ENCODE results near the gene POC1A. TPM values are rescaled to one million over a fixed set of nuclear protein-coding genes. Genes with fewer than 3 reads are reported as not detected.

The POC1A gene
- total and polyA plus RNA-seq, 2 donors (not counting 1 experiment from before 2014, with no cell fraction given): 3.8 to 17.7 TPM

- no peak for TF ChIP-seq CTCF (conservative IDR thresholded peaks at IDR 0.05 in 1 of 2, IDR thresholded peaks at IDR 0.05 in 1 of 2; ENCODE audit: low read depth in 1 of 2, low read length in 2 of 2)
- no peak for TF ChIP-seq EZH2 (IDR thresholded peaks at IDR 0.05; ENCODE audit: low read length, missing control alignments)
- H3K4me2 ChIP-seq (ENCODE audit: extremely low read depth, insufficient read depth, low read length): no peak overlapping the region
- DNase-seq (ENCODE audit: low read depth in 2 of 2): peak in 1 of 2 donors; percentile 59
Measured at GRCh38 chr3:52099001-52099401, 55.2 kb downstream of the POC1A start.

GRCh38 chr3:52097851-52098507 is 56.2 kb downstream of the POC1A start:
- peaks cover 1% of the 10 kb centered on the region for H3K36me3 ChIP-seq (ENCODE audit: control insufficient read depth, insufficient read depth, low read length)
- H2AFZ ChIP-seq (ENCODE audit: low read length): no peak overlapping the region
- TF ChIP-seq EZH2 (IDR thresholded peaks at IDR 0.05; ENCODE audit: low read length, missing control alignments): no peak
- TF ChIP-seq CTCF (conservative IDR thresholded peaks at IDR 0.05 in 1 of 2, IDR thresholded peaks at IDR 0.05 in 1 of 2; ENCODE audit: low read depth in 1 of 2, low read length in 2 of 2): no peak
- no peak overlapping the region for H3K27ac ChIP-seq (ENCODE audit: insufficient read depth, low read length)
- H3K4me2 ChIP-seq (ENCODE audit: extremely low read depth, insufficient read depth, low read length): no peak overlapping the region
- DNase-seq (ENCODE audit: low read depth in 2 of 2): no peak
- no peaks in the 10 kb centered on the region for H4K20me1 ChIP-seq (ENCODE audit: control insufficient read depth, extremely low read depth, insufficient read depth, low read length)
- no peaks in the 10 kb centered on the region for H3K9me3 ChIP-seq (ENCODE audit: control insufficient read depth, insufficient read depth, low read depth, low read length)
- H3K4me1 ChIP-seq (ENCODE audit: control insufficient read depth, extremely low read depth, insufficient read depth, low read length): peaks cover 7% of the 10 kb centered on the region
- H3K79me2 ChIP-seq (ENCODE audit: control insufficient read depth, insufficient read depth, low read length): no peaks in the 10 kb centered on the region
- no peaks in the 10 kb centered on the region for H3K27me3 ChIP-seq (ENCODE audit: control insufficient read depth, insufficient read depth, low read length)
- H3K9ac ChIP-seq (ENCODE audit: insufficient read depth, low read length): no peak overlapping the region
- H3K4me3 ChIP-seq (replicated peaks in 1 of 4; ENCODE audit: control extremely low read depth in 1 of 4, insufficient read depth in 1 of 4, low read depth in 3 of 4, low read length in 4 of 4): no peak overlapping the region

More at GRCh38 chr3:52099001-52099401, 55.2 kb downstream of the POC1A start:
- H3K9me3 ChIP-seq (ENCODE audit: control insufficient read depth, insufficient read depth, low read depth, low read length): no peaks in the 10 kb centered on the region
- H2AFZ ChIP-seq (ENCODE audit: low read length): no peak overlapping the region
- peaks cover 1% of the 10 kb centered on the region for H3K36me3 ChIP-seq (ENCODE audit: control insufficient read depth, insufficient read depth, low read length)
- no peaks in the 10 kb centered on the region for H3K79me2 ChIP-seq (ENCODE audit: control insufficient read depth, insufficient read depth, low read length)
- H3K9ac ChIP-seq (ENCODE audit: insufficient read depth, low read length): no peak overlapping the region
- no peak overlapping the region for H3K4me3 ChIP-seq (replicated peaks in 1 of 4; ENCODE audit: control extremely low read depth in 1 of 4, insufficient read depth in 1 of 4, low read depth in 3 of 4, low read length in 4 of 4)
- peaks cover under 1% of the 10 kb centered on the region for H3K4me1 ChIP-seq (ENCODE audit: control insufficient read depth, extremely low read depth, insufficient read depth, low read length)
- H3K27ac ChIP-seq (ENCODE audit: insufficient read depth, low read length): no peak overlapping the region
- no peaks in the 10 kb centered on the region for H3K27me3 ChIP-seq (ENCODE audit: control insufficient read depth, insufficient read depth, low read length)
- H4K20me1 ChIP-seq (ENCODE audit: control insufficient read depth, extremely low read depth, insufficient read depth, low read length): no peaks in the 10 kb centered on the region

GRCh38 chr3:52095990-52096775 is 58.0 kb downstream of the POC1A start:
- H3K36me3 ChIP-seq (ENCODE audit: control insufficient read depth, insufficient read depth, low read length): peaks cover 1% of the 10 kb centered on the region
- H3K27me3 ChIP-seq (ENCODE audit: control insufficient read depth, insufficient read depth, low read length): no peaks in the 10 kb centered on the region
- H4K20me1 ChIP-seq (ENCODE audit: control insufficient read depth, extremely low read depth, insufficient read depth, low read length): no peaks in the 10 kb centered on the region
- H3K27ac ChIP-seq (ENCODE audit: insufficient read depth, low read length): no peak overlapping the region
- no peak overlapping the region for H3K4me2 ChIP-seq (ENCODE audit: extremely low read depth, insufficient read depth, low read length)
- H3K79me2 ChIP-seq (ENCODE audit: control insufficient read depth, insufficient read depth, low read length): no peaks in the 10 kb centered on the region
- H3K4me3 ChIP-seq (replicated peaks in 1 of 4; ENCODE audit: control extremely low read depth in 1 of 4, insufficient read depth in 1 of 4, low read depth in 3 of 4, low read length in 4 of 4): no peak overlapping the region
- no peak for DNase-seq (ENCODE audit: low read depth in 2 of 2)
- H3K9ac ChIP-seq (ENCODE audit: insufficient read depth, low read length): no peak overlapping the region
- TF ChIP-seq CTCF (conservative IDR thresholded peaks at IDR 0.05 in 1 of 2, IDR thresholded peaks at IDR 0.05 in 1 of 2; ENCODE audit: low read depth in 1 of 2, low read length in 2 of 2) (no peak), EZH2 (IDR thresholded peaks at IDR 0.05; ENCODE audit: low read length, missing control alignments) (no peak)
- peaks cover 17% of the 10 kb centered on the region for H3K4me1 ChIP-seq (ENCODE audit: control insufficient read depth, extremely low read depth, insufficient read depth, low read length)
- H3K9me3 ChIP-seq (ENCODE audit: control insufficient read depth, insufficient read depth, low read depth, low read length): no peaks in the 10 kb centered on the region
- no peak overlapping the region for H2AFZ ChIP-seq (ENCODE audit: low read length)

All from fibroblast of lung (primary cell).